ENCODE data around the gene FBXL14.
"Not testable (repeated sequence)": the region's sequence is repeated elsewhere in the genome, so short reads cannot be mapped to it uniquely, and the experiment has no call there.

The FBXL14 gene

DNA sequence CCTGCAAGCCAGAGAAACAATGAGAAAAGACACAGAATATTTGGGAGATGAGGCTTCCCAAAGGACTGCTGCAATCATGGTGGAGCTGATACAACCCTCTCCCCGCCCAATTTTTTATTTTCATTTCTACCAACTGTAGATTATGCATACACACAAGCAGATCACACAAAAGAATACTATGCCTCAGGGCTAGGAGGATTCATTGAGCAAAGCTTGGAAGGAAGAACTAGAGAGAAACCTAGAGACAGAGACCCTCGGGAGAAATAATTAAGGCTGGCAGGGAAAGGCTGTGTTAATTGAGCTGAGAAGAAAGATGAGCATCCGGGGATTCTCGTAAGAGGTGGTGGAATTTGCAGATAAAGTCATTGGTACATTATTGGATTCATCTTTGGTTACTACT is 24.8 kb upstream of the FBXL14 start:
- peak; percentile 63 for DNase-seq

DNA sequence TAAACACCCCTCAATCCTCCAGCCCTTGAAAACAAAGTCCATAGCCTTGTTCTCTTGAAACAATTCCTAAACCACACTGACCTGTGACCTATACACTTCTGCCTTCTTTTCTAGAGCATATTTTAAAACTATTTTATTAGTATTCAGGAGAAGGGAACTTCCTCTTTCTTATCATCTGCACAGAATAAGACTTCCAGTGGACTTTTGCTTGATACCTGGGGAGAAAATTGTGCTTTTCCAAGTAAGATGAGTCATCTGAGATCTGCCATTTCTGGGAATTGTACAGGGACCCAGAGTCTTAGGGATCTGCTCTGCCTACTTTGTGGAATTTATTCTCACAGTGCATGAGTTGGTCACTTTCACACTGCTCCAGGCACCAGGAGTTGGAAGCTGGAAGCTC is 24.1 kb upstream of the FBXL14 start:
- no peak for DNase-seq

- no peak for DNase-seq
These were observed 22.1 kb upstream of the FBXL14 start for GRCh38 chr12:1616233-1617066.

- no peak for DNase-seq
These were observed 20.0 kb upstream of the FBXL14 start for GRCh38 chr12:1614360-1614759.

DNA sequence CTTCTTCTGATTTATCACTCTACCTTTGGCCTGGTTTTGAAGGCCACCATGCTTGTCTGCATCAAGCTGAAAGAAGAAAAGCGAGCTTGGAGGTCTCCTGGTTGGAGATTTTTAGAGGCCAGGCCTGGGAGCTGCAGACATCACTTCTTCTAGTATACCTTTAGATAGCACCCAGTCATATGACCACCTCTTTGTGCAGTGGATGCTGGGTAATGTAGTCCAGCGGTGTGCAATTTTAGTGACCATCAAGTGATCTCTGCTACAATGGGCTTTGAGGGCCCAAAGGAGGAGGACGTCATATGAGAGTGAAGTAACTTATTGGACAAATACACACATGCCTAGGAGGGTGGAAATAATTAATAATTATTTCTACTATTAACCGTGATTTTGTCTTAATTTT is 19.5 kb upstream of the FBXL14 start:
- no peak for DNase-seq

GRCh38 chr12:1611803-1612572 is 17.6 kb upstream of the FBXL14 start:
- peak; percentile 42 for DNase-seq

DNA sequence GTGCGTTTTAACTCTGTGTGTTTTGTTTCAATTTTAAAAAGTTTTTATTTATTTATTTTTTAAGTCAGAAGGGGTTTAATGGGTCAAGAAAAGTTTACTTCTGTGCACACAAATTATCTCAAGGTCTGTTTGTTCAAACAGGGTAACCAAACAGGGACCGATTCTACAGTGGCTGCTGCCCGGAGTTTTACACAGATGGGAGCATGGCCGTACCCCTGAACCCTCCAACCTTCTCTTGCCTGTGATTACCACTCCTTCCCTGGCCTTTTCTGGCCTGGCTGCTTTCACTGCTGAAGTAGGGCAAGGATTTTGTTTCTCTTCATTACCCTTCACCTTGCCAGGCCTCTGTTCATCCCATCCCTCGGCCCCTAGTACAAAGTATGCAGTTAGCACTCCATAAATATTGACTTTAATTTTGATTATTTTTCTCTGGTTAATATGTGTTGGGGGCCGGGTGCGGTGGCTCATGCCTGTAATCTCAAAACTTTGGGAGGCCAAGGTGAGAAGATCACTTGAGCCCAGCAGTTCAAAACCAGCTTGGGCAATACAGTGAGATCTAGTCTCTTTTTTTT is 15.8 kb upstream of the FBXL14 start:
- no peak for DNase-seq

DNA sequence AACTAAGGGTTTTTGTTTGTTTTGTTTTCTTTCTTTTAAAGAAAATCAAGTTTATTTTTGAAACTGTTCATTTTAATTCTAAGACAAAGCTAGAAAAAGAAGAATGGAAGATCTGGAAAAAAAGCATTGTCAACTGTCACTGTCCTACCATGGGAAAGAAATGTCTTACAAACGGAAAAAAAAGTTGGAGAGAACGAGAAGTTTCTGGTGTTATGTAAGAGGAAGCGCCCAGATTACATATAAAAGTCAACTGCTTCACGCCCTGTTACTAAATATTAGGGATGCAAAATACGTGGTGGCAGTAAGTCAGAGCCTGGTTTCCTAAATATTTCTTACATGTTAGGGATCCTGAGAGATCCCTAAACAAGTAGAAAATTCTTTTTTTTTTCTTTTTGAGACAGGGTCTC is 14.3 kb upstream of the FBXL14 start:
- no peak for DNase-seq

GRCh38 chr12:1607940-1608712 is 13.7 kb upstream of the FBXL14 start:
- DNase-seq, result no peak

DNA sequence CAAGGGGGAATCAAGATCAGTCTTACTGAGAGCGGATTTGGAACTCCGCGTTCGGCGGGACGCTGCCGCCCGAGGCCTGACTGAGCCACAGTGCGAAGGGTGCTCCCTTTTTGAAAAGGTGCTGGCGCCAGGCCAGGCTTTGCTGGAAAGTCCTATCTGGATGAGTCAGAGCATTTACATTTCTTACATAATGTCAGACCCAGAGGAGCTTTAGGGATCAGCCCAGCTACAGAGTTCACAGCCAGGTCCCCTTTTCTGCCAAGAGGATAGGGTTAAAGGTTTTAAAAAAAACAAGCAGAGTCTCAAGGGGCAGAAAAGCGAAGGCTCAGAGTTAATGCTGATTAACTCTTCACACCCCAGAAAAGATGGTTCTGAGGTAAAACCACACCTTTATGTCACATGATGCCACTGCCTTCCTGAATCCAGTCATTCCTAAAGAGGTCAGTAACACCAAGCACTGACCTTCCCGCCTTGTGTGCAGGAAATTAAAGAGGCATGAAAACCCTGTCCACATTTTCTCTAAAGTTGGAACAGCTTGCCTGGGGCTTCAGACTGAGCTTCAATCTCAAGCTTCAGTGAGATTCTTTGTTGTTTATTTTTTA is 11.7 kb upstream of the FBXL14 start:
- DNase-seq, result peak; percentile 92

GRCh38 chr12:1605129-1606020 is 11.0 kb upstream of the FBXL14 start:
- peak; percentile 91 for DNase-seq

DNA sequence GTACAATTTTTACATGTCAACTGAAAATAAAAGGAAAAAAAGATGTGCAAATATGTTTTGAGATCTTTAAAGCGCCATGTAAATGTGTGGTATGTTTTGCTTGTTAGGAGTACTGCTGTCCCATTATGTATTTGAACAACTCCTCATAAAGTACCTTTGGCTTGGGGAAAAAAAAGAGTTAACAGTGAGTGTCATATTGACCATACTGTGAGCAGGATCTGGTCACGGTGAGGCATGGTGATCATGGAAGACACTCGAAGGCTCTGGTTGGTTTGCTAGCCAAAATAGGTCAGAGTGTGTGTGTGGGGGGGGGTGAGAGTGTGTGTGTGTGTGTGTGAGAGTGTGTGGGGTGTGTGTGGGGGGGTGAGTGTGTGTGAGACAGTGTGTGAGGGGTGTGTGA is 10.1 kb upstream of the FBXL14 start:
- no peak for DNase-seq

DNA sequence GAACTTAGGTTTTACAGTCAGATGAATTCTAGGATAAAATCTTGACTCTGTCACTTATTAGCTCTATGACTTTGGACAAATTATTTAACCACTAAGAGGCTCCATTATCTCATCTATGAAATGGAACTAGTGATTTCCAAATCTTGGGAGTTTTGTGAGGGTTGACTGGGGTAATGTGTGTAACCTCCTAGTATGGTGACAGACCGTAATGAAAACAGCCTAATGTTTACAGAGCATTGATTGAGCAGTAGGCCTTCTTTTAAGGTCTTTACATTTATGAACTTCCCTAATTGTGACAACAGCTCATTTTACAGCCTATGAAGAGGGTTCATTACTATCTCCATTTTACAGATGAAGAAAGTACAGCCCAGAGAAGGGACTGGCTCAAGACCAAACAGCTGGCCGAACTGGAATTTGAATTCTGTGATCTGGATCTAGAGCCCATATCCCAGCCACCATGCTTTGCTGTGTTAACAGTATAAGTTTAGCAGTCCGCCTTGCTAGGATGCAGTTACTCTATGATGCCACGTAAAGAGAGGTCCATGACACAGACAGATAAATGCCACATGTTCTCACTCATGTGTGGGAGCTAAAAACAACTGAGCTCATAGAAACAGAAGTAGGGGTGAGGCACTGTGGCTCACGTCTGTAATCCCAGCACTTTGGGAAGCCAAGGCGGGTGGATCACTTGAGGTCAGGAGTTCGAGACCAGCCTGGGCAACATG is 9.1 kb upstream of the FBXL14 start:
- DNase-seq, result no peak

DNA sequence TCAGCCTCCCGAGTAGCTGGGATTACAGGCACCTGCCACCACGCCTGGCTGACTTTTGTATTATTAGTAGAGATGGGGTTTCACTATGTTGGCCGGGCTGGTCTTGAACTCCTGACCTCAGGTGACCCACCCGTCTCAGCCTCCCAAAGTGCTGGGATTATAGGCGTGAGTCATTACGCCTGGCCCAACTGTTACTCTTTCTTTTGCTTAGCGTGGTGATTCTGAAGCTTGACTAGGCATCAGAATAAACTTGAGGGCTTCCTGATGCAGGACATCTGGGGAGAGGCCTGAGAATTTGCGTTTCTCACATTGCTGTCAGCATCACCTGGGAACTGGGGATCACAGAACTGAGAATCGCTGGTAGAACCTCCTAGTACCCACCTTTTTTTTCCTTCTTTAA is 8.3 kb upstream of the FBXL14 start:
- DNase-seq, result not testable (repeated sequence)

DNA sequence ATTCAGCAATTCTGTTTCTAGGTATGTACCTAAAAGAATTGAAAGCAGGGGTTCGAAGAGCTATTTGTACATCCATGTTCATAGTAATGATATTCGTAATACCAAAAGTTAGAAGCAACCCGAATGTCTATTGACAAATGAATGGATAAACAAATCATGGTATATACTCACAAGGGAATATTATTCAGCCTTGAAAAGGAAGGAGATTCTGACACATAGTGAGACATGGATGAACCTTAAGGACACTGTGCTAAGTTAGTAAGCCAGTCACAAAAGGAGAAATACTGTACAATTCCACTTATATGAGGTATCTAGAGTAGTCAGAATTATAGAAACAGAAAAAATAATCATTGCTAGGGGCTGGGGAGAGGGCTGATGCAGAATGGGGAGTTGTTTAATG is 4.4 kb upstream of the FBXL14 start:
- no peak for DNase-seq

DNA sequence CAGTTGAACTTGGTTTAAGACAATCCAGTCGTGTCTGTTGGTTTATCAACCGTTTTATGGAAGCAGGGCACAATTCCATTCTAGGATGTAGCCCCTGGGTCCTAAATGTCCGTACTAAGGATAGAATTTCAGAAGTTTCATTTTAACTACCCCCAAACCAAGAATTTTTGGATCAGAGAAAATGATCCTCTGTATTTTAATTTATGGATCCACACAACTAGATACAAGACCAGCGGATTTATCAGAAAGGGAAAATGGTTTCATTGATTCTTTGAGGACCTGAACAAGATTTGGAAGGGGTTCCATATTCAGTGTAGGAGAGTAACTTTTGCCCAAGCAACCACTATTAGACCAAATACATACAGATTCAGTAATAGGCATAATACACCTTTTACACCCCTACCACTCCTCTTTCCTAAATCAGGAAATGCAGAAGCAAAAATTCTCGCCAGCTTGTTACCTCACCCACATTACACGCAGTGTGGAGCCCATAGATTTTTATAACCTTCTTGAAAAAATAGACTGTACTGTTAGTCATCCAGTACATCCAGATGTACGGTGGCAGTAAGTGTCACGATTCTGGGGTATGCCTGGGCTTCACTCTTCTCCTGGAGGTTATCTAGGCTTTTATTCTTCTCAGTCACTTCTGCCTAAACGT is 1.4 kb upstream of the FBXL14 start:
- no peak for DNase-seq

GRCh38 chr12:1595026-1595561 is 713 bp upstream of the FBXL14 start:
- no peak for DNase-seq

DNA sequence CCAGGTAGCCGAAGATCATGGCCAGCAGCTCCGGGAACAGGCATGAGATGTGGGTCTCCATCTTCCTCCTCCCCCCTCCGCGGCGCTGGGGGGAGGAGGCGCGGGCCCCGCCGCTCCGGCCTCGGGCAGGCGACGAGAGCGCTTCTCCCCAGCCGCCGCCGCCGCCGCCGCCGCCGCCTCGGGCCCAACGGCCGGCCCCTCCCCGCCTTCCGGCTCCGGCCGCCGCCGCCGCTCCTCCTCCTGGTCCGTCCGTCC is 448 bp downstream of the FBXL14 start:
- no peak for DNase-seq

- peak; percentile 84 for DNase-seq
These were observed 991 bp downstream of the FBXL14 start for GRCh38 chr12:1593174-1594005.
